Loucy (cell line): ENCODE measurements around the gene MED13L.

Experiments used
- H2AFZ ChIP-seq: fragments of 200-600 bp; sonication (generic); 2 replicates; pipeline ENCODE4 v1.6.0; 2016; ENCODE audit warnings: antibody characterized with exemption, mild to moderate bottlenecking, low read length, moderate library complexity
- H3F3A ChIP-seq: fragments of 200-600 bp; 2 replicates; pipeline ENCODE4 v1.6.0; 2016; ENCODE audit warnings: antibody characterized with exemption, low read depth, mild to moderate bottlenecking
- H3K27me3 ChIP-seq: fragments of 200-600 bp; sonication (generic); 2 replicates; pipeline ENCODE4 v1.6.1; 2014; ENCODE audit warnings: low read length, mild to moderate bottlenecking; ENCODE audit not compliant: insufficient read depth, poor library complexity, severe bottlenecking
- H3K36me3 ChIP-seq: fragments of 200-600 bp; sonication (generic); 2 replicates; pipeline ENCODE4 v1.6.1; 2016; ENCODE audit warnings: low read length; ENCODE audit not compliant: insufficient read depth
- H3K4me1 ChIP-seq: fragments of 200-600 bp; sonication (generic); 2 replicates; pipeline ENCODE4 v1.5.1; 2014; ENCODE audit warnings: low read length, mild to moderate bottlenecking; ENCODE audit not compliant: insufficient read depth, poor library complexity, severe bottlenecking
- H3K4me2 ChIP-seq: fragments of 200-600 bp; sonication (generic); 2 replicates; pipeline ENCODE4 v1.6.0; 2014; ENCODE audit warnings: antibody characterized with exemption, low read length, low read depth, mild to moderate bottlenecking; ENCODE audit not compliant: poor library complexity, severe bottlenecking
- H3K4me3 ChIP-seq: fragments of 200-600 bp; sonication (generic); 2 replicates; pipeline ENCODE4 v1.5.1; 2014; ENCODE audit warnings: low read length, mild to moderate bottlenecking, mixed read lengths; ENCODE audit not compliant: poor library complexity, severe bottlenecking
- H3K79me2 ChIP-seq: fragments of 200-600 bp; sonication (generic); 2 replicates; pipeline ENCODE4 v1.6.1; 2014; ENCODE audit warnings: low read length; ENCODE audit not compliant: insufficient read depth
- H3K9ac ChIP-seq: fragments of 200-600 bp; sonication (generic); 2 replicates; pipeline ENCODE4 v1.6.0; 2014; ENCODE audit warnings: mild to moderate bottlenecking, low read depth, low read length, moderate library complexity; ENCODE audit not compliant: poor library complexity, severe bottlenecking
- H3K9me2 ChIP-seq: fragments of 200-600 bp; sonication (generic); replicated peaks from 2 replicates; pipeline ENCODE4 v1.6.1; 2016; ENCODE audit warnings: low read depth, low read length, mixed read lengths
- H3K9me3 ChIP-seq: fragments of 200-600 bp; sonication (generic); 2 replicates; pipeline ENCODE4 v1.6.1; 2014; ENCODE audit warnings: mild to moderate bottlenecking, antibody characterized with exemption, low read length, low read depth; ENCODE audit not compliant: insufficient read depth
- H4K20me1 ChIP-seq: fragments of 200-600 bp; sonication (generic); 2 replicates; pipeline ENCODE4 v1.6.0; 2014; ENCODE audit warnings: antibody characterized with exemption, low read length, mild to moderate bottlenecking; ENCODE audit not compliant: insufficient read depth, poor library complexity, severe bottlenecking
- CTCF ChIP-seq: fragments of 200-600 bp; sonication (generic); conservative IDR thresholded peaks from 2 replicates; pipeline ENCODE4 v1.5.1; 2014; ENCODE audit warnings: mild to moderate bottlenecking, antibody characterized with exemption, low read length
- EZH2phosphoT487 ChIP-seq: fragments of 200-600 bp; IDR thresholded peaks from 2 replicates; pipeline ENCODE4 v1.6.1; 2018; ENCODE audit warnings: antibody characterized with exemption, mild to moderate bottlenecking, moderate library complexity, borderline replicate concordance

MED13L gene

GRCh38 chr12:116323406-116324386, 46.2 kb upstream of the MED13L start:
- 0 out of 2 replicates have a peak overlapping the region, but pooled peaks have one; percentile 3 for H2AFZ ChIP-seq
- H3K79me2 ChIP-seq: no peaks in the 10 kb centered on the region
- H3K9ac ChIP-seq: no peak overlapping the region
- no peaks in the 10 kb centered on the region for H3F3A ChIP-seq
- no peak for TF ChIP-seq CTCF
- TF ChIP-seq EZH2phosphoT487: no peak
- no peaks in the 10 kb centered on the region for H3K9me2 ChIP-seq
- H3K36me3 ChIP-seq: no peaks in the 10 kb centered on the region
- no peaks in the 10 kb centered on the region for H3K27me3 ChIP-seq
- no peak overlapping the region for H3K4me3 ChIP-seq
- H3K4me1 ChIP-seq: peaks cover 14% of the 10 kb centered on the region
- no peak overlapping the region for H3K4me2 ChIP-seq
- no peaks in the 10 kb centered on the region for H4K20me1 ChIP-seq
- H3K9me3 ChIP-seq: no peaks in the 10 kb centered on the region

- H3K9me3 ChIP-seq: no peaks in the 10 kb centered on the region
- no peaks in the 10 kb centered on the region for H3F3A ChIP-seq
- TF ChIP-seq EZH2phosphoT487: no peak
- TF ChIP-seq CTCF: no peak
- no peak overlapping the region for H3K4me2 ChIP-seq
- no peak overlapping the region for H2AFZ ChIP-seq
- no peaks in the 10 kb centered on the region for H3K27me3 ChIP-seq
- H3K4me1 ChIP-seq: peaks cover 14% of the 10 kb centered on the region
- H3K9ac ChIP-seq: no peak overlapping the region
- H4K20me1 ChIP-seq: no peaks in the 10 kb centered on the region
- H3K36me3 ChIP-seq: no peaks in the 10 kb centered on the region
- no peak overlapping the region for H3K4me3 ChIP-seq
- no peaks in the 10 kb centered on the region for H3K79me2 ChIP-seq
- H3K9me2 ChIP-seq: no peaks in the 10 kb centered on the region
These were observed 44.4 kb upstream of the MED13L start for GRCh38 chr12:116321913-116322312.

- Histone ChIP-seq H2AFZ (no peak overlapping the region), H3K9me3 (no peaks in the 10 kb centered on the region), H3K4me2 (no peak overlapping the region)
These were observed 43.3 kb upstream of the MED13L start for GRCh38 chr12:116320791-116321217.

More at GRCh38 chr12:116320791-116321217, 43.3 kb upstream of the MED13L start:
- TF ChIP-seq EZH2phosphoT487: no peak
- no peak for TF ChIP-seq CTCF
- Histone ChIP-seq H3K79me2 (no peaks in the 10 kb centered on the region), H3K4me3 (no peak overlapping the region), H3K9ac (no peak overlapping the region), H4K20me1 (no peaks in the 10 kb centered on the region), H3K9me2 (no peaks in the 10 kb centered on the region), H3K4me1 (peaks cover 11% of the 10 kb centered on the region), H3K36me3 (no peaks in the 10 kb centered on the region), H3K27me3 (no peaks in the 10 kb centered on the region), H3F3A (no peaks in the 10 kb centered on the region)
